Measurements from ENCODE around the gene PRDM11.

DNA sequence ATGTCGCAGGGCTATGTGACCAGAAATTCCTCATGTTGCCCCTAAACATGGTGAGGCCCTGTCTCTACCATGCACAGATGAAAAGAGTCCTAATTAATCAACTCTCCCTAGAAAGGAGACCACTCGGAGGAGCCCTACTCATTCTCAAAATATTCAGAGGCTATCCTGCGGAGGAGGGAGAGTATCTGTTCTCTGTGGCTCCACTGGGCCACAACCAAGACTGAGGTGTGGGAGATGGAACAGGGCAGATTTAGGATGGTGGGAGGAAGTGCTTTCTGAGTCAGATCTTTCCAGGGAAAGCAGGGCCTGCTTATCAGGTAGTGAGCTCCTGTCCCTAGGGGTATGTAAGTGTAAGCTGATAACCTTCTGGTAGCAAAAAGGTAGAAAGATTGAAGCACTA, 37.0 kb upstream of the PRDM11 start:
- TF ChIP-seq, protein P1, sequence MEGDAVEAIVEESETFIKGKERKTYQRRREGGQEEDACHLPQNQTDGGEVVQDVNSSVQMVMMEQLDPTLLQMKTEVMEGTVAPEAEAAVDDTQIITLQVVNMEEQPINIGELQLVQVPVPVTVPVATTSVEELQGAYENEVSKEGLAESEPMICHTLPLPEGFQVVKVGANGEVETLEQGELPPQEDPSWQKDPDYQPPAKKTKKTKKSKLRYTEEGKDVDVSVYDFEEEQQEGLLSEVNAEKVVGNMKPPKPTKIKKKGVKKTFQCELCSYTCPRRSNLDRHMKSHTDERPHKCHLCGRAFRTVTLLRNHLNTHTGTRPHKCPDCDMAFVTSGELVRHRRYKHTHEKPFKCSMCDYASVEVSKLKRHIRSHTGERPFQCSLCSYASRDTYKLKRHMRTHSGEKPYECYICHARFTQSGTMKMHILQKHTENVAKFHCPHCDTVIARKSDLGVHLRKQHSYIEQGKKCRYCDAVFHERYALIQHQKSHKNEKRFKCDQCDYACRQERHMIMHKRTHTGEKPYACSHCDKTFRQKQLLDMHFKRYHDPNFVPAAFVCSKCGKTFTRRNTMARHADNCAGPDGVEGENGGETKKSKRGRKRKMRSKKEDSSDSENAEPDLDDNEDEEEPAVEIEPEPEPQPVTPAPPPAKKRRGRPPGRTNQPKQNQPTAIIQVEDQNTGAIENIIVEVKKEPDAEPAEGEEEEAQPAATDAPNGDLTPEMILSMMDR (IDR thresholded peaks at IDR 0.05), result no peak
- TF ChIP-seq POLR2A (IDR thresholded peaks at IDR 0.05), result no peak

Data from right lobe of liver (tissue), 4 donors.